Activated naive CD8-positive, alpha-beta T cell treated with anti-CD3 and anti-CD28 coated beads for 36 hours (primary cell): ENCODE data around the gene ZNF536. TPM values are rescaled to one million over a fixed set of nuclear protein-coding genes. Genes with fewer than 3 reads are reported as not detected.

Experiments used
- DNase-seq: peaks from one replicate; pipeline ENCODE4 v3.0.0; 2021
- H3K27ac Mint-ChIP-seq: one replicate; pipeline ENCODE4 v1.8.0; 2022; ENCODE audit warnings: mild to moderate bottlenecking, moderate library complexity, mixed read lengths
- H3K27me3 Mint-ChIP-seq: one replicate; pipeline ENCODE4 v1.8.0; 2022; ENCODE audit warnings: mild to moderate bottlenecking, mixed read lengths
- H3K36me3 Mint-ChIP-seq: one replicate; pipeline ENCODE4 v1.8.0; 2021; ENCODE audit warnings: mild to moderate bottlenecking, mixed read lengths
- H3K4me1 Mint-ChIP-seq: one replicate; pipeline ENCODE4 v1.8.0; 2021; ENCODE audit warnings: mixed read lengths
- H3K4me3 Mint-ChIP-seq: one replicate; pipeline ENCODE4 v1.8.0; 2022; ENCODE audit warnings: mild to moderate bottlenecking, moderate library complexity, mixed read lengths
- H3K9me3 Mint-ChIP-seq: one replicate; pipeline ENCODE4 v1.8.0; 2022; ENCODE audit warnings: mixed read lengths
- total RNA-seq, 2 experiments: library from RNA; stranded (reverse); gene quantifications; one replicate each; pipeline ENCODE4 v1.2.3, GENCODE V29; 2021

The ZNF536 gene
- total RNA-seq, 2 experiments from 2014 or later, result not detected

- Mint-ChIP-seq H3K36me3 (no peaks in the 10 kb centered on the region), H3K4me3 (no peak overlapping the region), H3K9me3 (no peaks in the 10 kb centered on the region), H3K27ac (no peak overlapping the region), H3K27me3 (peaks cover 7% of the 10 kb centered on the region), H3K4me1 (no peaks in the 10 kb centered on the region)
- DNase-seq, result no peak
Observed at GRCh38 chr19:30580673-30581072, 208.5 kb downstream of the ZNF536 start.

DNA sequence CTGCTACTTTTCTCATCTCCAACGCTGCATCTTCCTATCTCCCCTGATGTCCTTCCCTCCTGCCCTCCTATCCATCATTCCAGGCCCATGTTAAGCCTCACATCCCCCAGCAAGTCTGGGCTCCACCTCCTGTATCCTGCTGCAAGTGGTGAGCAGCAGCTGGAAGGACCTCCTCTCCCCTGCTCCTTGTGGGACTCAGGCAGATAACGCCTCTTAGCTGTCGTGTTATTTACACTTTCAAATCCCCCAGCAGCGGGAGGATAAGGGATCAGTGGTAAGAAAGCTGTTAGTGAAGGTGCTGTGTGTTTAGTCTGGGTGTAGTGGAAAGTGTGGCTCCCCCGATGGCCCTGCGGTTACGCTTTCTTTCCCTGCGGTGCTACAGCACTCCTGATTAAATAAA, 211.9 kb downstream of the ZNF536 start:
- Mint-ChIP-seq H3K36me3 (no peaks in the 10 kb centered on the region), H3K27me3 (peaks cover 11% of the 10 kb centered on the region), H3K27ac (no peak overlapping the region), H3K4me3 (no peak overlapping the region), H3K4me1 (no peaks in the 10 kb centered on the region), H3K9me3 (no peaks in the 10 kb centered on the region)
- no peak for DNase-seq

DNA sequence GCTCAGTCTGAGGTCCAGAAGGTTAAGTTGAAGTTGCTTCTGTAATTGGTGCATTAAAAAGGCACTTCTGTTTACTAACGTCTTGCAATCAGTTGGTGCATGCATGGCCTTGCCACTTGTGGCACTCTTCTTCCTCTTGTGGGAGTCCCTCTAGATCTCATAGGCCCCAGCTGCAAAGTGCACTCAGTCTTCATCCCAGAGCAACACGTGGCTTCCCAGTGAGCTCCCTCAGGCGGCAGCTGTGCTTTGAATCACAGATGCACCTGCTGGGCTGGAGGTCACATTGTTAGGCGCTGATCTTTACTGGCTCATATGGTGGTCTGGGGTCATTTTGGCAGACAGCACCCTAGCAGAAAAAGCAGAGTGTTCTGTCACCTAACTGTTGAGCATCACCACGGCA, 215.7 kb downstream of the ZNF536 start:
- Mint-ChIP-seq H3K4me3 (no peak overlapping the region), H3K27me3 (peaks cover 5% of the 10 kb centered on the region), H3K27ac (no peak overlapping the region), H3K36me3 (no peaks in the 10 kb centered on the region), H3K9me3 (no peaks in the 10 kb centered on the region), H3K4me1 (no peaks in the 10 kb centered on the region)
- DNase-seq, result no peak

- no peak for DNase-seq
- H3K27ac Mint-ChIP-seq, result no peak overlapping the region
- no peaks in the 10 kb centered on the region for H3K9me3 Mint-ChIP-seq
- no peak overlapping the region for H3K4me3 Mint-ChIP-seq
- no peaks in the 10 kb centered on the region for H3K36me3 Mint-ChIP-seq
- no peaks in the 10 kb centered on the region for H3K4me1 Mint-ChIP-seq
- peaks cover 7% of the 10 kb centered on the region for H3K27me3 Mint-ChIP-seq
Observed at GRCh38 chr19:30590596-30591229, 218.5 kb downstream of the ZNF536 start.

GRCh38 chr19:30593356-30593755, 221.2 kb downstream of the ZNF536 start:
- Mint-ChIP-seq H3K27ac (no peak overlapping the region), H3K9me3 (no peaks in the 10 kb centered on the region), H3K36me3 (no peaks in the 10 kb centered on the region), H3K27me3 (peaks cover 4% of the 10 kb centered on the region), H3K4me1 (no peaks in the 10 kb centered on the region), H3K4me3 (no peak overlapping the region)
- no peak for DNase-seq

GRCh38 chr19:30593975-30594745, 222.0 kb downstream of the ZNF536 start:
- Mint-ChIP-seq H3K36me3 (no peaks in the 10 kb centered on the region), H3K9me3 (no peaks in the 10 kb centered on the region), H3K4me3 (no peak overlapping the region), H3K4me1 (no peaks in the 10 kb centered on the region), H3K27ac (no peak overlapping the region), H3K27me3 (peaks cover 4% of the 10 kb centered on the region)
- DNase-seq, result no peak

DNA sequence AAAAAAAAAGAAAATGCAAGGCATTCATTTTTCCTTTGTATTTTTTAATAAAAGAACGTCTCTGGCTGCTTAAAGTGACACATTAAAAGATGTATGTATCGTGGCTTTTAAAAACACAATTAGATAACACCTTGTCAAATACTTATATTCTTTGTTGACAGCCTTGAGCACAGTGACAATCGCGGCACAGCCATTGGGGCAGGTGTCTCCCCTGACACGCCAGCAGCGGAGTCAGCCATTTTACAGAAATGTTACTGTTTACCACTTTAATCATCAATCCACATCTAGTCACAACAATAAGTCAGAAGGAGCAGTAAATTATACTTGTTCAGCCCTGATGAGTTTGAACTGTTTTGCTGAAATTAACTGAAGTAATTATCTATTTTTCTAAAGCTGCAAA, 224.1 kb downstream of the ZNF536 start:
- Mint-ChIP-seq H3K36me3 (no peaks in the 10 kb centered on the region), H3K27me3 (peaks cover 7% of the 10 kb centered on the region)

GRCh38 chr19:30596813-30597399, 224.7 kb downstream of the ZNF536 start:
- no peaks in the 10 kb centered on the region for H3K4me1 Mint-ChIP-seq
- H3K27ac Mint-ChIP-seq, result no peak overlapping the region
- H3K27me3 Mint-ChIP-seq, result peaks cover 7% of the 10 kb centered on the region
- H3K9me3 Mint-ChIP-seq, result no peaks in the 10 kb centered on the region
- no peak for DNase-seq
- no peak overlapping the region for H3K4me3 Mint-ChIP-seq
- H3K36me3 Mint-ChIP-seq, result no peaks in the 10 kb centered on the region

More for the DNA sequence above, 224.1 kb downstream of the ZNF536 start:
- Mint-ChIP-seq H3K4me1 (no peaks in the 10 kb centered on the region), H3K4me3 (no peak overlapping the region), H3K27ac (no peak overlapping the region), H3K9me3 (no peaks in the 10 kb centered on the region)
- no peak for DNase-seq

- H3K9me3 Mint-ChIP-seq, result no peaks in the 10 kb centered on the region
- H3K4me1 Mint-ChIP-seq, result no peaks in the 10 kb centered on the region
- H3K27me3 Mint-ChIP-seq, result peaks cover 7% of the 10 kb centered on the region
- H3K36me3 Mint-ChIP-seq, result no peaks in the 10 kb centered on the region
- no peak overlapping the region for H3K4me3 Mint-ChIP-seq
- H3K27ac Mint-ChIP-seq, result no peak overlapping the region
- no peak for DNase-seq
Observed at GRCh38 chr19:30598688-30599087, 226.5 kb downstream of the ZNF536 start.

DNA sequence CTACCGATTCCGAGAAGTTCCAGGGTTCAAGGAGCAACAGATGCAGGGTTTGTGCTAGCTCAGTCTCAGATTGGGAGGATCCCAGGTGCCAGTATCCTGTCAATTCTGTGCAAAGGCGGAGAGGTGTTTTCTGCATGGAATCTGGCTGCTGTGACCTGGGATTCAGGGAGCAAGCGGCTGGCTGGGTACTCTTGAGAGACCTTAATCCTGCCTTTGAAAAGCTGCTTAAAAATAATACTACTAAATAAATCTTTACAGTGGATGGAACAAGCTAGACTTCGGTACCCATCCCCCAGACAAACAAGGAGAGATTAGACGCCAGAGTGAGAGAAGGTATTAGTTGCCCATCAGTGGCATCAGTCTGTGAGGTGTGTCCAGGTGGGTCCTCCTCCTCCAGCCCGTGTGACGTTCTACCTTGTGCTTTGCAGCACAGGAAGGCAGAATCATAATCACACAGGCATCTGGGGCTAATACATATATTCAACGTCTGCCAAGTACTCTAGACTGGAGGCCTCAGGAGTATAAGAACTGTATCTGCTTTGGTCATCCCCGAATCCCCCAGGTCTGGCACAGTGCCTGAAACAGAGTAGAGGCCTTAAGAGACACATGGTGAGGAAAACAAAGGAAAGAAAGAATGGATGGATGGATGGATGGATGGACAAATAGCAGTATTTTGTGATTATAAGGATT, 230.6 kb downstream of the ZNF536 start:
- no peak for DNase-seq
- Mint-ChIP-seq H3K9me3 (no peaks in the 10 kb centered on the region), H3K27ac (no peak overlapping the region), H3K4me1 (no peaks in the 10 kb centered on the region), H3K4me3 (no peak overlapping the region), H3K36me3 (no peaks in the 10 kb centered on the region), H3K27me3 (peaks cover 8% of the 10 kb centered on the region)

- DNase-seq, result no peak
- Mint-ChIP-seq H3K4me1 (no peaks in the 10 kb centered on the region), H3K9me3 (no peaks in the 10 kb centered on the region), H3K27ac (no peak overlapping the region), H3K36me3 (no peaks in the 10 kb centered on the region), H3K27me3 (peaks cover 8% of the 10 kb centered on the region), H3K4me3 (no peak overlapping the region)
Observed at GRCh38 chr19:30604657-30605056, 232.5 kb downstream of the ZNF536 start.

DNA sequence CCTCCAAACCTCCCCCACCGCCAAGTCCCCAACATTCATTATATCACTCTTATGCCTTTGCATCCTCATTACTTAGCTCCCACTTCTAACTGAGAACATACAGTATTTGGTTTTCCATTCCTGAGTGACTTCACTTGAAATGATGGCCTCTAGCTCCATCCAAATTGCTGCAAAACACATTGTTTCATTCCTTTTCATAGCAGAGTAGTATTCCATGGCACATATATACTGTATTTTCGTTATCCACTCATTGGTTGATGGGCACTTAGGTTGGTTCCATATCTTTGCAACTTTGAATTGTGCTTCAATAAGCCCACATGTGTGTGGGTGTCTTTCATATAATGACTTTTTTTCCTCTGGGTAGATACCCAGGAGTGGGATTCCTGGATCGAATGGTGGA, 233.1 kb downstream of the ZNF536 start:
- peaks cover 5% of the 10 kb centered on the region for H3K27me3 Mint-ChIP-seq
- no peaks in the 10 kb centered on the region for H3K4me1 Mint-ChIP-seq
- H3K9me3 Mint-ChIP-seq, result no peaks in the 10 kb centered on the region
- DNase-seq, result no peak
- H3K4me3 Mint-ChIP-seq, result no peak overlapping the region
- H3K27ac Mint-ChIP-seq, result no peak overlapping the region
- H3K36me3 Mint-ChIP-seq, result no peaks in the 10 kb centered on the region

GRCh38 chr19:30606114-30607050, 234.2 kb downstream of the ZNF536 start:
- Mint-ChIP-seq H3K27me3 (peaks cover 5% of the 10 kb centered on the region), H3K4me3 (no peak overlapping the region), H3K9me3 (no peaks in the 10 kb centered on the region), H3K27ac (no peak overlapping the region), H3K36me3 (no peaks in the 10 kb centered on the region), H3K4me1 (no peaks in the 10 kb centered on the region)
- no peak for DNase-seq
